Ishikawa (cell line): ENCODE results near the gene SLC25A53.
"Not testable (repeated sequence)": the region's sequence is repeated elsewhere in the genome, so short reads cannot be mapped to it uniquely, and the experiment has no call there.

ENCODE experiments used
- CEBPB ChIP-seq: IDR thresholded peaks from 2 replicates; pipeline ENCODE4 v1.6.1; 2012
- NFIC ChIP-seq: IDR thresholded peaks from 2 replicates; pipeline ENCODE4 v1.6.1; 2012
- REST ChIP-seq: IDR thresholded peaks from 2 replicates; pipeline ENCODE4 v1.6.1; 2012; ENCODE audit warnings: low read depth, mild to moderate bottlenecking
- TAF1 ChIP-seq: IDR thresholded peaks from 2 replicates; pipeline ENCODE4 v1.6.1; 2012; ENCODE audit warnings: low read depth, mild to moderate bottlenecking
- TCF12 ChIP-seq: IDR thresholded peaks from 2 replicates; pipeline ENCODE4 v1.6.1; 2012; ENCODE audit warnings: low read depth
- USF1 ChIP-seq: IDR thresholded peaks from 2 replicates; pipeline ENCODE4 v1.6.1; 2012
- ZBTB7A ChIP-seq: IDR thresholded peaks from 2 replicates; pipeline ENCODE4 v1.6.1; 2012; ENCODE audit warnings: low read depth

SLC25A53 gene

DNA sequence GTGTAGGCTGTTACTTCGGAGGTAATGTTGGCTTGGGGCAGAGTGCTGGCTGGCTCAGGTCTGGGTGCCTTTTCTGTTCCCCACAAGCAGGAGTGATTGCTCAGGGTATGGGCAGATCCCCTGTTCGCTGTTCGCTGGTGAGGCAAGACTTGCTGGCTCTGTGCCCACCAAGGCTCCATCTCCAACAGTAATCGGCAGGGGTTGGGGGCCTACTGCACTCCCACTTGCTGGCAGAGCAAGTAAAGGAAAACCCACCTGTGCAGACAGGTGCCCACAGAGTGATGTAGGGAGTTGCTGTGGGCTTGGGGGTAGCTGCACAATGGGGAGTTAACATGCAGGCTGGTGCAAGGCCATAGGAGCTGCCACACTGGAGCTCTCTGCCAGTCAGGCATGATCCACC is 72.7 kb downstream of the SLC25A53 start:
- TF ChIP-seq NFIC, result no peak
- TF ChIP-seq TAF1, result no peak
- no peak for TF ChIP-seq ZBTB7A
- no peak for TF ChIP-seq USF1
- no peak for TF ChIP-seq TCF12

DNA sequence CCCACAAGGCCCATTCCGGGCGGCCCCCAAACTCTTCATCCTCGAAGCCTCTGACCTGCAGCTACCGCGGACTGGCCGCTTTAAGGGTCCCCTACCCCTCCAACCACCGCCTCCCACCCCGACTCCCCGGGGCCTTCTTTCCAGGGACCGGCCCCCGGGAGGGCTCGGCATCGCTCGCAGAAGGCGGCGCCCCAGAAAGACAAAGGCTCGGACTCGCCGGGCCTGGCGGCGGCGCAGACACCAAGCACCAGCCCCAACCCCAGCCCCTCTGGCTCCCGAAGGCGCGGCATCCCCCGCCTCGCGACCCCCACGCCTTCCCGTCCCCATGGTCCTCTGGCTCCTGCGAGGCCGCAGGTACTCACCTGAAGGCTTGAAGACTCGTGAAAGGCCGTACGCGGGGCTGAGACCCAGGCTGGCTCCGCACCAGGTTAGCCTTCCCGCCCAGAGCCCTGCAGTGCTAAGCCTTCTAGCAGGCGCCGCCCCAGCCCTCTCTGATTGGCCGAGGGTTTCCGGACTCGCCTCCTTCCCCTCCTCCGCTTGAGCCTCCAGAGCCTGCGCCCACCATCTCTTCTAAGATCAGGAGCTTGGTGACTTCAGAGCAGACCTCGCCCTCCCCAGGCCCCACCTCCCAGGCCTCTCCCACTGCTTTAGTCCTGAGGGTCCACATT is 80.9 kb downstream of the SLC25A53 start, which contains the start of gene TMSB15C:
TMSB15C (minus strand) TSS at position 459 of the 668 bp plus-strand sequence.
- not testable (repeated sequence) for TF ChIP-seq REST, NFIC, CEBPB
